ENCODE data around the gene VWA5A.

DNA sequence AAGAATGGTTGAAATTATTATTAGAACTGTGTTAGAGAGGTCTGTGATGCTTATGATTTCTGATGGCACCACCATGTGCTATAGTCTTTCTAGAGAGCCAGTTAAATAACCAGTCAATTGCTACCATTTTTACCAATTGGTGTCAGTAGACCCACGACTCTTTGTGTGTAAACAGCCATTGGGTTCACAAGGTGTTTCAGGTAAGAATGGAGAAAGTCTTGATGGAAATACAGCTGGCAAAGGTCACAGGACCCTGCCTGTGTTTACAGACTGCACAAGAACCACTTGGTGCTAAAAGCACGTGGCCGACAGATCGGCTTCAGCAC, 43.7 kb upstream of the VWA5A start:
- TF ChIP-seq, protein P1, sequence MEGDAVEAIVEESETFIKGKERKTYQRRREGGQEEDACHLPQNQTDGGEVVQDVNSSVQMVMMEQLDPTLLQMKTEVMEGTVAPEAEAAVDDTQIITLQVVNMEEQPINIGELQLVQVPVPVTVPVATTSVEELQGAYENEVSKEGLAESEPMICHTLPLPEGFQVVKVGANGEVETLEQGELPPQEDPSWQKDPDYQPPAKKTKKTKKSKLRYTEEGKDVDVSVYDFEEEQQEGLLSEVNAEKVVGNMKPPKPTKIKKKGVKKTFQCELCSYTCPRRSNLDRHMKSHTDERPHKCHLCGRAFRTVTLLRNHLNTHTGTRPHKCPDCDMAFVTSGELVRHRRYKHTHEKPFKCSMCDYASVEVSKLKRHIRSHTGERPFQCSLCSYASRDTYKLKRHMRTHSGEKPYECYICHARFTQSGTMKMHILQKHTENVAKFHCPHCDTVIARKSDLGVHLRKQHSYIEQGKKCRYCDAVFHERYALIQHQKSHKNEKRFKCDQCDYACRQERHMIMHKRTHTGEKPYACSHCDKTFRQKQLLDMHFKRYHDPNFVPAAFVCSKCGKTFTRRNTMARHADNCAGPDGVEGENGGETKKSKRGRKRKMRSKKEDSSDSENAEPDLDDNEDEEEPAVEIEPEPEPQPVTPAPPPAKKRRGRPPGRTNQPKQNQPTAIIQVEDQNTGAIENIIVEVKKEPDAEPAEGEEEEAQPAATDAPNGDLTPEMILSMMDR (IDR thresholded peaks at IDR 0.05; ENCODE audit: poor library complexity, severe bottlenecking) = peak; percentile 59
- TF ChIP-seq TAF1 (IDR thresholded peaks at IDR 0.05; ENCODE audit: low read depth) (no peak), EZH2 (IDR thresholded peaks at IDR 0.05; ENCODE audit: borderline replicate concordance, insufficient read depth, low read length, poor library complexity, severe bottlenecking) (no peak), POLR2AphosphoS5 (IDR thresholded peaks at IDR 0.05) (no peak), EP300 (conservative IDR thresholded peaks at IDR 0.05; ENCODE audit: poor library complexity, severe bottlenecking) (peak; percentile 31), SMC3 (conservative IDR thresholded peaks at IDR 0.05; ENCODE audit: poor library complexity) (peak; percentile 75)

Measured in neural cell (in vitro differentiated cells).